NCI-H2171 treated with DMSO at 0.1 percent for 48 hours (cell line): ENCODE results near the gene CHPF2.

Experiments used
- DNase-seq: peaks from one replicate; lab custom pipeline; 2025; lab: John Stamatoyannopoulos, UW

CHPF2 gene

DNA sequence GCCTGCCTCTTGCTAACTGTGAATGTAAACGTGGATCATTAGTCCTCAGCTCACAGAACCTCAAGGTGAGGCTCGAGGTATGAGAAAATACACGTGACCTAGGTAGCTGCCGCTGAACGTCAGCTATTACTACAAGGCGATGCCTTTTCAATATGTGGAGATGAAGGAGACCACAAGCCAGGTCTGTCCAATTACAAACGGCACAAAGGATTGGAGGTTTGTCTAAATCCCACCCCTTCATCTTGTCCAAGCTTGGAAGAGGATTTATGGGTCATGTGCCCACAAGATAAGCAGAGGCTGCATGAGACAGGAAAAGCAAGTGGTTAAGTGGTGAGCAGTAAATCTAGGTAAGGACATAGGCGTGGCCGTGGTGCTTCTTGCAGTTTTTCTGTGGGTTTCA is 25.4 kb upstream of the CHPF2 start:
- DNase-seq, result no peak

DNA sequence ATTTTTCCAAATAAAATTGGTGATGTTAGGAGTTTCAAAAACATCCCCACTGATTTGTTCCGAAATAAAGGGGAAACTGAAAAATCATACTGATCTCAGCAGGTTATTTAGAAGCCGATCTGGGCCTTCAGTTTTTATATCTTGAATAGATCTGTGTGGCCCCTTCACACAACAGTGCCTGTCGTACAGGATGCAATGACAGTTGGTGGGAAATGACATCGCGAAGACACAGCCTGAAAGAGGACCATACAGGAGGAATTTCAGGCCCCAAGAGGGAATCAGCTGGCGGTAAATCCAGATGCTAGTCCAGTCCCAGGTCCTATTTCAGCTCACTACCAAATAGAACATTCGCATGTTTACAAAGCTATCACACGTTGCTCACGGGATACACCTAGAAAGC is 25.0 kb upstream of the CHPF2 start:
- DNase-seq, result no peak

DNA sequence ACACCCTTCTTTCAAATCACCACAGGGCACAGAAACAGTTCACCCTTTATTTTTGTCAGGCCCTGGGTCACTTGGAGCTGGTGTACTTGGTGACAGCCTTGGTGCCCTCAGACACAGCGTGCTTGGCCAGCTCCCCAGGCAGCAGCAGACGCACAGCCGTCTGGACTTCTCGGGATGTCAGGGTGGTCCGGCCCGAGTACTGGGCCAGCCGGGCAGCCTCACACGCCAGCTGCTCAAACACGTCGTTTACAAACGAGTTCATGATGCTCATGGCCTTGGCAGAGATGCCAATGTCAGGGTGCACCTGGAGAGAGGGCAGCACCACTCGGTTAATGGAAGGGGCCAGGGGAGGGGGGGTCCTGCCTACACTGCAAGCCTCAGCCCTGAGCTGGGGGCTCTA is 24.5 kb upstream of the CHPF2 start:
- no peak for DNase-seq

- DNase-seq, result no peak
Measured at GRCh38 chr7:151208253-151208862, 23.9 kb upstream of the CHPF2 start.

DNA sequence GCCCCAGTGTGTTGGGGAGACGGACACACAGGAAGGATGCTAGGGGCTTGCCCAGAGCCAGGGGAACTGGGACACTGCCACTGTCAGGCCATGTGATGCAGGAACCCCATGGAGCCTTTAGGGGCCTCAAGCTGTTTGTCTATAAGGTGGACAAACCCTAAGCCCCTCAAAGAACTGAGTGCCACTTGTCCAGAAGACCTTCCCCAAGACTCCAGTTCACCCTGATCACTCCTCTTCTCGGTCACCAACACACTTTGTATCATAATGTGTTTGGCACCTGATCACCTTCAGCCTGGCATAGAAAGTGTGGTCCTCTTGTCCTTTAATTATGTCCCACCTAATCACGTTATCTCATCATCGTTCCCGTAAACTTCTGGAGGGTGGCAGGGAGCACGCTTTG is 22.7 kb upstream of the CHPF2 start:
- DNase-seq, result no peak

DNA sequence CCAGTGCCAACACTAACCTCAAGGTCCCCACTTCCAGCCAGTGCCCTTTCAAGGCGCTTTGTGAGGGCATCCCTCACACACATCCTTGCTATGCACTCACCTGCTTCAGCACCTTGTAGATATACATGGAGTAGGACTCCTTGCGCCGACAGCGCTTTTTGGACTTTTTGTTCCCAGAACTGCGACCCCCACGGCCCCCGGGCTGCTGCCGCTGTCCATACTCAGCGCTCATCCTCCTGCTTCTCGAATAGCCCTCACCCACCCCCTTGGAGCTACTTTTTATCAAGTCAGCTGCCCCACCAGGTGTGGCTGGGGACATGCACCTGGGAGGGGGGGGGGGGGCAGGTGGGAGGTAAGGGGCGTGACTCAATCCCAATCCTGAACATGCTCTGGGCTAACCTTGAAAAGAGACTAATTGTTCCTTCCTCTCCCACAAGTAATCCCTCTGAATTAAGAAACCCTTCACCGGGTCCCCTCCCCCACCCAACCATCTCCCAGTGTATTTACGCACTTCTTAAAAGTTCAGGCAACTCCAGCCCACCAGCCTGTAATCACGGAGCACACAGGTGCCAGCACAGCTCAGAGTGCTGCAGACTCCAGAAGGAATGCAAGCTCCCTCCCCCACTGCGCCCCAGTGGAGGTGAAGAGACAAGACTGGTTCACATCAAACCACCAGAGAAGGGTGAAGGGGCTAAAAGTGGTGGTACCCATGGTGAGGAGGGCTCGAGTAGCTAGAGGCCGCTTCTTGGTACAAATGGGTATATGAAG is 22.0 kb upstream of the CHPF2 start, which contains the start of gene H2BK1:
Gene H2BK1, minus strand, starts transcription at position 402 of the 768 bp plus-strand sequence. Its CDS starts 170 bp downstream, at position 232.
- no peak for DNase-seq

- no peak for DNase-seq
Measured at GRCh38 chr7:151211155-151211772, 21.0 kb upstream of the CHPF2 start.

GRCh38 chr7:151212626-151213025 is 19.7 kb upstream of the CHPF2 start:
- no peak for DNase-seq

- no peak for DNase-seq
Measured at GRCh38 chr7:151213826-151214225, 18.5 kb upstream of the CHPF2 start.

DNA sequence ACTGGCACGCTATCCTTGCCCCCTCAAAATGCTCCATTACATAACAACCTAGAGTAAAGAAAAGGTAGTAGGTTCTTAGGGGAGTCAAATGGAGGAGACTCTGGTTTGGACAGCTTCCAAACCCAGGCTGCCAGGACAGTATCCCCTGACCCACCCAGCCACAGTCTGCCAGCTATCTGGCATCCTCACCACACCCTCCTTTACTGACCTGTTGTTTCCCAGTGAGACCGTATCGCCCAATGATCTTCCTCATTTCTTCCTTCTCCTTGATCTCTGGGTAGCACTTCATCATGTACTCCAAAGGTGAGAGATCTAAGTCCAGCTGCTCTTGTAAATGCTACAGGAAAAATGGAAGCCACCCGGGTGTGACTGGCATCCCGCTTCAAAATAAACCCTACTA is 16.9 kb upstream of the CHPF2 start:
- no peak for DNase-seq

DNA sequence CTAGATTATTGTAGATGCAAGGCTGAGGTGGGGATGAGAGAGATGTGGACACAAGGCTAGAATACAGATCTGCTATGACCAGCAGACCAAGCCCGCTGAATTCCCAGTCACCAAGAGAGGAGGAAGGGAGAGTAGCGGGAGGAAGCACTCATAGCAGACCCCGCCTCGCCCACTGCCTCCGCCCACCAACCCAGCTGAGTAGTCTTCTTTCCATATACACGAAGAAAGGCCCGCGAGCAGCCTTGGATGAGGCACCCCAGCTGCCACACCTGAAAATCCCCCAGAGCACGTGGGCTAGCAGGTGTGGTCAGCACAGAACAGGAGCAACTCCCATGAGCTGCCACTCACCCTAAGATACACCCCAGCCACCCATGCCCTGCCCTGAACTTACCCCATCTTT is 14.1 kb upstream of the CHPF2 start:
- no peak for DNase-seq

DNA sequence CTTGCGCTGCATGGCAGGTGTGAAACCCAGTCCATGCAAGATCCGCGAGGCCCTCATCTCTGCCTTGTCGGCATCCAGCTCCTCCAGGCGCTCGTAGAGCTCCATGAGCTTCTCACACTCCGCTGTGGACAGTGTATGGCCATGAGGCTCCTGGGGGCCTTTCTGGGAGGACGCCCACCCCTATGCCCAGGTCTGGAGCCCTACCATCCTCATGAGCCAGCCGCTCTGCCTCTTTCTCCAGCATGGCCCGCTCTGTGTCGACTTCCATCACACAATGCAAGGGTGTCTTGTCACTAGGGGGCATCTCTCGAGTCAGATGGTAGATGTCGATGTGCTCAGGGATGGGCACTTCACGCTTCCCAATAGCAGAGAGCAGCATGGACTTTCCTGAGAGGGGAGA is 8.6 kb upstream of the CHPF2 start:
- no peak for DNase-seq

DNA sequence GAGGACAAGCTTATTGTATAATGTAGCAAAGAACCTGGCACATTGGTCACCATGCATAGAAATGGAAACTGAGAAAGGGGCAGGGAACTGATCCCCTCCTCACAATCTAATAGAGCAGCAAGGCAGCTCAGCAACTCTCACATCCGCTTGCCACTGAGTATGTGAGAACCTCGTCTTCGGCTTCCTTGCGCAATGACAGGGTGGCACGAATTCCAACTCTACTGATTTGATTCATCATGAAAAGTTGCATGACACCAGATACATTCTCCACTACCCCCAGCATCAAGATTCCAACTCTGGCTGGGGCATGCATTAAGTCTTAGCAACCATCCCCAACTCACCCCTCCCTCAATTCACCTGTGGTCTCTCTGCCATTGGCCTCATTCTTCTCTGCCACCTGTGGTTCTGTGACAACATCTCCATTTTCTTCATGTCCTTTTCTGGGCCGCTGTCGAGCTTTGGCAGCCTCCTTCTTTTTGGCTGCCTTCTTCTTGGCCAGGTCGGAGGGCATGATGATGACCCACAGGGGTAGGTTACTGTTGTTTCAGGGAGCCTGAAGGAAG is 6.3 kb upstream of the CHPF2 start:
- no peak for DNase-seq

- no peak for DNase-seq
Measured at GRCh38 chr7:151226560-151226874, 5.8 kb upstream of the CHPF2 start.

DNA sequence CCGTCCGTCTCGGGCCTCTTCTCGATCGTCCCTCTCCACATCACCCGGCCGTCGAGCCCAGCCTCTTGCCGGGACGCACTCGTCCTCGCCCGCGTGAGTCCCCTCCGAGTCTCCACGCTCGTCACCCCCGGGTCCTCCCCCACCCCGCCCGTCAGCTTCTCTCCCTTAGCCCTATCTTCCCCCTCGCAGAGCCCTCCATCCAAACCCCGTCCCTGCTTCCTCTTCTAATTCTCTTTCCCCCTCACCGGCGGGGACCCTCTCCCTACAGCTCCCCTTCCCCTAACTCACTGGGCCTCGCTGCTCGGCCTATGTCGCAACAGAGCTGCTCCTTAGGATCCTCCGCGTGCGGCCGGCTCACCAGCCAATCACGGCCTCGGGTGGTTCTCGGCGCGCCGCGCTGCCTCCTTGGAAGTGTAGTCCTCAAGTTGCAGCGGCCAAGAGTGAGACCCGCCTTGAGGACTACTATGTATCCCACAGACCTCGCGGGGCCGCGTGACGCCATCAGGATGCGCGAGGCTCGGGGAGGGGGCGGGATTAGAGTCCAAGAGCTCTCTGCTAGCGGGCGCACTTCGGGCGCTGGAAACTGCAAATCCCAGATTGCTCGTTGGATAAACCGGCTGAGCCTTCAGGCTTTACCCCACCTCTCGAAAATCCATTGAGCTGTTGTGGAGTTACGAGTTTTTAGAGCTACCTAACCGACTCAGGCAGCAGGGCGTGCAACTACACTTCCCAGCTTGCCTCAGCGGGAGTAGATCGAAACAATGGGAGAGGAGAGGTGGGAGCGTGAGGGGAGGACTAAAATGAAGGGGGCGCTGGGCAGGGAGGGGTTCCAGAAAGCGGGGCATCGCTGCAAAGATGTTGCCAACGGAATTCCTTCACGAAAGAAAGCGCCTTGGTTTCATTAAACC is 5.2 kb upstream of the CHPF2 start, which contains the start of gene ABCF2:
Gene ABCF2, minus strand, starts transcription at position 331 of the 908 bp plus-strand sequence. CDS start 747 bp downstream, outside the sequence.
- DNase-seq, result peak; percentile 99

GRCh38 chr7:151228024-151228866 is 4.0 kb upstream of the CHPF2 start:
- no peak for DNase-seq

DNA sequence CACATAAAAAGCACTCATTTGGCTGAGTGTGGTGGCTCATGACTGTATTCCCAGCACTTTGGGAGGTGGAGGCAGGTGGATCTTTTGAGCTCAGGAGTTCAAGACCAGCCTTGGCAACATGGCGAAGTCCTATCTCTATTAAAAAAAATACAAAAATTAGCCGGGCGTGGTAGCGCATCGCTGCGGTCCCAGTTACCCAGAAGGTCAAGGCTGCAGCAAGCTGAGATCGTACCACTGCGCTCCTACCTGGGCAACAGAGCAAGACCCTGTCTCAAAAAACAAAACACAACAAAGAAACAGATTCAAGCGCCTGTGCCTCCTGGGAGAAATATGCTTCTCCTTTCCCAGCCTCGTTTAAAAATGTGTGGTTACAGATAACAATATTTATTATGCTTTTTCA is 3.0 kb upstream of the CHPF2 start:
- no peak for DNase-seq

- DNase-seq, result no peak
Measured at GRCh38 chr7:151231080-151231479, 1.2 kb upstream of the CHPF2 start.

DNA sequence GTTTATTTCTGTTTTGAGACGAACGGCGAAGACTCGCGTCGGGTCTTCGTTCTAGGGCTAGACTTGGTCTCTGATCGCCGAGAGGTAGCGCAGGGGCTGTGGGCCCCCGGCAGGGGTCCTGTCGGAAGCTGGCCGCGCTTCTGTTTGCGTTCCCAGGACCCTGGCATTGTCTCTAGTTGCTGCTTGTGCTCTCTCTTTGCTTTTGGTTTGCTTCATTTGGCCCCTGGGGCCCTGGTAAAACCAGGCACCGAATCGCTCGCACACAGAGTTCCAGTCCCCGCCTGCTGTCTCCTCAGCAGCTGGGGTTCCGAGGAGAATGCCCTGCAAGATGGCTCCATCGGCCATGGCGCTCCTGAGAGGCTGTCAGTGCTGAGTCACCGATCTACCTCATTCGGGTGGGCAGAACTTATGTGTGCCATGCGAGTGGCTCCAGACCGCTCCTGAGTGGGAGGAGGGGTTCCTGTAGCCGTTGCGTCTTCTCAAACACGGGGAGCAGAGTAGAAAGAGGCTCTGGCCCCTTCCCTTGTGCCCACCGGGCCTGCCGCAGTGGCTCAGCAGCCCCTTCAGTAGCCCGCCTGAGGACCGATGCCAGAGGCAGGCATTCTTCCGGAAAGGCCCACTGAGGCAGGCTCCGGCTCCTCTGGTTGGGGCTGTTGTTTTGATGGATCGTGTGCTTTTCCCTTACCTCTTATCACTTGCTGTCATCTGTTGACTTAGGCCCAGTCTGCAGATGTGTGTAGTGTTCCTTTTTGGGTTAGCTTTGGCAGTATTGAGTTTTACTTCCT is 826 bp downstream of the CHPF2 start:
- peak; percentile 47 for DNase-seq

GRCh38 chr7:151233804-151234203 is 1.5 kb downstream of the CHPF2 start:
- no peak for DNase-seq
